GM19463 (cell line): ENCODE results near the gene DAPK2.

ENCODE experiments used
- ATAC-seq: cut with Tn5 transposase; IDR thresholded peaks from one replicate; pipeline ENCODE4 v1.9.1; 2021; ENCODE audit warnings: mild to moderate bottlenecking, moderate library complexity; ENCODE audit not compliant: unreplicated experiment

Gene DAPK2

GRCh38 chr15:63874616-63875015 is 171.7 kb downstream of the DAPK2 start:
- ATAC-seq, result no peak

DNA sequence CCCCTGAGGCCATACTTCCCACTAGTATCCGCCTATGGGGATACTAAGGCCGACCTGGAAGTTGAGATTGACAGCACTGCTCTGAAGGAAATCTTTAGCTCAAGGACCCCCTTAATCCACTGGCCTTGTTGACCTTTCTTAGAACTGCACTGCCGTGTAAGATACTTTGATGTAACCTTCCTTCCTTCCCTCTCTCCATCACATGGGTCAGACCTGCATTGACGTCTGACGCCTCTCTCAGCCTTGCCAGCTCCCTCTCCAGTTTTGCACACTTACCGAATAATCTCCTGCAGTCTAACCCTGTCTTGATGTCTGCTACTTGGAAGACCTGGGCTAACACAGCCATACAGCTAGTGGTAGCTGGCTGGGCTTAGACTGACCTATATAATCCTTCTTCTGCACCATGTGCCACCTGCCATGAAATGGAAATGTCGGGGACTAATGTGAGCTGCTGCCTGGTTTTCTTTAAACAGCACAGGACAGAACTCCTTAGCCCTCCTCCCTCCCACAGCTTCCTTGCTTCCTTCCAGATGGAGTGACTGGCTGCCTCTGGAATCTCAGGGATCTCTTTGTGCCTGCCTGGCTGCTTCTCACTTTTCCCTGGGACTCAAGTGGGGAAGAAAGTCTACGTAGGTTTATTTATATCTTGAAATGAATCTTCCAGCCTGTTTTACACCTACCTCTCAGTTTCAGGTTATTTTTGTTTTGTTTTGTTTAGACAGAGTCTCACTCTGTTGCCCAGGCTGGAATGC is 173.3 kb downstream of the DAPK2 start:
- no peak for ATAC-seq

- no peak for ATAC-seq
These were observed 175.6 kb downstream of the DAPK2 start for GRCh38 chr15:63870487-63871209.

DNA sequence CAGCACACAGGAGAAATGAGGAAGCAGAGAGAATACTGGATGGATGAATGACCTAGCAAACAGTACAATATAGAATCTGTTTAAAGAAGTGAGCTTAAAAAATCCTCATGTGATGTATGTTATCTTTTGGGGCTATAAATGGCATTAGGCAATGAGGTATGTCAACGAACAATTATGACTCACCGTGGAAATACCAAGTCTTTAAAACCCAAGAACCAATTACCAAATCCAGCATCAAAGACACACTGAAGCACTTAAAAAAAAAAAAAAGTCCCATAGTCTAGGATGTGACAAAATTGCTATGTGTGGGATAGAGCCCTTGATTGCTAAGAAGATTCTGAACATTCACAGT is 176.3 kb downstream of the DAPK2 start:
- no peak for ATAC-seq

GRCh38 chr15:63869371-63870042 is 176.8 kb downstream of the DAPK2 start:
- no peak for ATAC-seq

GRCh38 chr15:63864186-63864585 is 182.1 kb downstream of the DAPK2 start:
- no peak for ATAC-seq

DNA sequence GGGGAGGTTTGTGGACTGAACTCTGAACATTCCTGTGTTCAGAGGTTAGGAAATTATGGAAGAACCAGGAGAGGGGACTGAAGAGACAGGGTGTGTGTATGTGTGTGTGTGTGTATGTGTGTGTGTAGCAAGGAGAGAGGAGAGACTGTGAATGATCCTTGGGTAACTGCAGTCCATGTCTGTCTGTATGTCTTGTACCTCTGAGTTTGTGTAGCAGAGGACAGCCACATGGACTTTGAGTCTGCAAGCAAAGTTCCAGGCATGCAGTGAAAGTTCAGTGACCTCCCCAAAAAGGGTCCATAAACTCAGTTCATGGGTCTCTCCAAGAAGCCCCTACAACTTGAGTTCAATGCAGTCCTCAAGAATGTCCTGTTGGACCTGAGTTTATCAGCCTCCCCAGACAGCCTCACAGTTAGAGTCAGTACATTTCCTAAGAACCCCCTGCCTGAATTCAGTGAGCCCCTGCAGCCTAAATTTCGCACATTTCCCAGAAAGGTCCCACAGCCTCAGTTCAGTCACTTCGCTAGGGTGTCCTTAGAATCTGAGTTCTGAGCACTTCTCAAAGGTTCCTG is 184.3 kb downstream of the DAPK2 start:
- no peak for ATAC-seq

- ATAC-seq, result no peak
These were observed 185.7 kb downstream of the DAPK2 start for GRCh38 chr15:63860555-63860954.

DNA sequence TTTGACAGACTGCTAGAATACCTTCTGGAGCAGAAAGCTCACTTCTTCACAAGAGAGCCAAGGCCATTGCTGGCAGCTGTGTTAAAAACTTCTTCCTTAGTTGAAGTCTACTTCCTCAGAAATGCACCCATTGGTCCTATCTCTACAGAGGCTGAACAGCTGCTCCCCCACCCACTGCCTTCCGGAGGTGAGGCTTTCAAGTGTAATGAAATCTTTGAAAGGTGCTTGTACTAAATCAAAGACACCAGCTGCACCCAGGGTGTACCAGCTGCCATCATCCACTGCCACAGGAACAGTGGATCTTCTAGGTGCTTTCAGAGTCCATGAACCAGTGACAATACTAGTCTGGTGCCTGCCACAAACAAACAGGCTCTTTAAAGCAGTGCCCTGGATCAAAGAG is 186.1 kb downstream of the DAPK2 start:
- no peak for ATAC-seq

DNA sequence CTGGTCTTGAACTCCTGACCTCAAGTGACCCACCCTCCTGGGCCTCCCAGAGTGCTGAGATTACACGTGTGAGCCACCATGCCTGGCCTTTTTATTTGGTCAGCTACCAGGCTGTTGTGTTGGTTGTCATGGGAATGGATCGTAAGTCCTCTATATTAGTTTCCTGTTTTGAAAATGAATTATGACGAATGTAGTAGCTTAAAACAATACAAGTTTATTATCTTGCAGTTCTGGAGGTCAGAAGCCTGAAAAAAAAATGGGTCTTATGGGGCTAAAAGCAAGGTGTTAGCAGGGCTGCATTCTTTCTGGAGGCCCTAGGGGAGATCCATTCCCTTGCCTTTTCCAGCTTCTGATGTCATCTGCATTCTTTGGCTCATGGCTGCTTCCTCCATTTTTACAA is 187.4 kb downstream of the DAPK2 start:
- no peak for ATAC-seq

DNA sequence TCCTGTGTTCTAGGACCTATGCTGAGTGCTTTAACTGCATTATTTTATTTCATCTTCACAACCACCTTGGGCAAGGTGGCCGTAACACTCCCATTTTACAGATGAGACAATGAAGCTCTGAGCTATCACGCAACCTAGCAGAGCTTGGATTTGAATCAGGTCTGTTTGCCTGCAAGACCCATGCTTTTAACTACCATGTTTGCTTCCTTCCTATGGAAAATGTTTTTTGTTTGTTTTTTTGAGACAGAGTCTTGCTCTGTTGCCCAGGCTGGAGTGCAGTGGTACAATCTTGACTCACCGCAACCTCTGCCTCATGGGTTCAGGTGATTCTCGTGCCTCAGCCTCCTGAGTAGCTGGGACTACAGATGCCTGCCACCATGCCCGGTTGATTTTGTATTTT is 187.8 kb downstream of the DAPK2 start:
- ATAC-seq, result no peak

GRCh38 chr15:63857461-63857856 is 188.8 kb downstream of the DAPK2 start:
- no peak for ATAC-seq
